HEK293 (cell line): ENCODE results near the gene LAMA4.
A peak's percentile ranks its signal among the peaks of the same experiment; 100 is the strongest.

ENCODE experiments used
- CTCF ChIA-PET: fragments of 350-600 bp; formaldehyde crosslinking; extraction: SDS; loops from one replicate; lab custom pipeline; 2021; ENCODE audit warnings: antibody characterized with exemption; lab: Yijun Ruan, JAX
- POLR2A ChIA-PET: fragments of 300-600 bp; formaldehyde crosslinking; extraction: SDS; loops from one replicate; lab custom pipeline; 2020; ENCODE audit warnings: antibody characterized with exemption, inconsistent platforms; lab: Yijun Ruan, JAX
- H3K27ac ChIP-seq: fragments of 200-500 bp; sonication (Bioruptor generic); 2 replicates; pipeline ENCODE4 v1.5.1; 2014; ENCODE audit warnings: low read depth, low read length, control low read depth, inconsistent platforms; ENCODE audit errors: extremely low read depth
- H3K36me3 ChIP-seq, 2 experiments: fragments of 200-500 bp in 1 of 2; sonication (Bioruptor generic) in 1 of 2; 1 replicate in 1 of 2; 2 replicates in 1 of 2; pipeline ENCODE4 v1.5.1; 2014 to 2017; ENCODE audit warnings: inconsistent platforms in 2 of 2, low read length in 2 of 2; ENCODE audit not compliant: control insufficient read depth in 2 of 2, insufficient read depth in 1 of 2
- H3K4me1 ChIP-seq: fragments of 200-500 bp; sonication (Bioruptor generic); 2 replicates; pipeline ENCODE4 v1.5.1; 2014; ENCODE audit warnings: mild to moderate bottlenecking, low read length, inconsistent platforms; ENCODE audit not compliant: control insufficient read depth, insufficient read depth
- H3K4me3 ChIP-seq: 2 replicates; pipeline ENCODE4 v1.5.1; 2011; ENCODE audit warnings: low read depth, mild to moderate bottlenecking, control low read depth, low read length, moderate library complexity
- H3K9me3 ChIP-seq: fragments of 200-500 bp; sonication (Bioruptor generic); 2 replicates; pipeline ENCODE4 v1.5.1; 2014; ENCODE audit warnings: low read depth, low read length, inconsistent platforms; ENCODE audit not compliant: control insufficient read depth, insufficient read depth
- GLI2 ChIP-seq: fragments of 450-650 bp; formaldehyde crosslinking; IDR thresholded peaks from 2 replicates; pipeline ENCODE4; 2017; ENCODE audit warnings: missing biosample characterization, missing genetic modification characterization, low read depth, borderline replicate concordance
- MZF1 ChIP-seq: fragments of 450-650 bp; formaldehyde crosslinking; IDR thresholded peaks from 2 replicates; pipeline ENCODE4 v1.5.1; 2017; ENCODE audit warnings: missing biosample characterization, missing genetic modification characterization, borderline replicate concordance
- SCRT2 ChIP-seq: fragments of 450-650 bp; formaldehyde crosslinking; IDR thresholded peaks from 2 replicates; pipeline ENCODE4 v1.5.1; 2016; ENCODE audit warnings: missing biosample characterization, missing genetic modification characterization
- YY1 ChIP-seq: fragments of 450-650 bp; formaldehyde crosslinking; IDR thresholded peaks from 2 replicates; pipeline ENCODE4 v1.5.1; 2018; ENCODE audit warnings: missing biosample characterization, missing genetic modification characterization
- ZBTB8A ChIP-seq: fragments of 450-650 bp; formaldehyde crosslinking; IDR thresholded peaks from 2 replicates; pipeline ENCODE4 v1.5.1; 2016; ENCODE audit warnings: missing biosample characterization, missing genetic modification characterization
- ZNF112 ChIP-seq: fragments of 450-650 bp; formaldehyde crosslinking; IDR thresholded peaks from 2 replicates; pipeline ENCODE4 v1.5.0; 2017; ENCODE audit warnings: missing biosample characterization, missing genetic modification characterization
- ZNF2 ChIP-seq: fragments of 450-650 bp; formaldehyde crosslinking; IDR thresholded peaks from 2 replicates; pipeline ENCODE4 v1.5.1; 2016; ENCODE audit warnings: missing biosample characterization, missing genetic modification characterization
- ZNF24 ChIP-seq: fragments of 450-650 bp; formaldehyde crosslinking; IDR thresholded peaks from 2 replicates; pipeline ENCODE4 v1.5.1; 2016; ENCODE audit warnings: missing biosample characterization, missing genetic modification characterization
- ZNF311 ChIP-seq: fragments of 450-650 bp; formaldehyde crosslinking; IDR thresholded peaks from 2 replicates; pipeline ENCODE4 v1.5.1; 2017; ENCODE audit warnings: missing biosample characterization, missing genetic modification characterization, borderline replicate concordance
- ZNF423 ChIP-seq: fragments of 450-650 bp; formaldehyde crosslinking; IDR thresholded peaks from 2 replicates; pipeline ENCODE4 v1.5.1; 2016; ENCODE audit warnings: missing biosample characterization, missing genetic modification characterization
- ZNF426 ChIP-seq: fragments of 450-650 bp; formaldehyde crosslinking; IDR thresholded peaks from 2 replicates; pipeline ENCODE4 v1.5.1; 2017; ENCODE audit warnings: missing biosample characterization, missing genetic modification characterization, mild to moderate bottlenecking, inconsistent platforms, moderate library complexity
- ZNF544 ChIP-seq: fragments of 450-650 bp; formaldehyde crosslinking; IDR thresholded peaks from 2 replicates; pipeline ENCODE4 v1.5.0; 2017; ENCODE audit warnings: missing biosample characterization, missing genetic modification characterization
- ZNF560 ChIP-seq: fragments of 450-650 bp; formaldehyde crosslinking; IDR thresholded peaks from 2 replicates; pipeline ENCODE4 v1.5.1; 2017; ENCODE audit warnings: missing biosample characterization, missing genetic modification characterization, borderline replicate concordance
- ZNF596 ChIP-seq: fragments of 450-650 bp; IDR thresholded peaks from 2 replicates; pipeline ENCODE4 v1.5.0; 2018; ENCODE audit warnings: missing biosample characterization, mild to moderate bottlenecking, missing genetic modification characterization, moderate library complexity
- ZNF654 ChIP-seq: fragments of 450-650 bp; formaldehyde crosslinking; IDR thresholded peaks from 2 replicates; pipeline ENCODE4 v1.5.1; 2016; ENCODE audit warnings: low read depth, missing biosample characterization, missing genetic modification characterization
- ZNF660 ChIP-seq: fragments of 450-650 bp; IDR thresholded peaks from 2 replicates; pipeline ENCODE4 v1.5.1; 2018; ENCODE audit warnings: missing biosample characterization, mild to moderate bottlenecking, missing genetic modification characterization
- ZSCAN30 ChIP-seq: fragments of 450-650 bp; IDR thresholded peaks from 2 replicates; pipeline ENCODE4 v1.5.1; 2018; ENCODE audit warnings: missing biosample characterization, mild to moderate bottlenecking, missing genetic modification characterization, moderate library complexity
- TF ChIP-seq, protein P1 (sequence below): fragments of 450-650 bp; formaldehyde crosslinking; IDR thresholded peaks from 2 replicates; pipeline ENCODE4 v1.5.1; 2016; ENCODE audit warnings: missing biosample characterization, missing genetic modification characterization
- TF ChIP-seq, protein P2 (sequence below): fragments of 450-650 bp; formaldehyde crosslinking; IDR thresholded peaks from 2 replicates; pipeline ENCODE4 v1.5.1; 2016; ENCODE audit warnings: missing biosample characterization, missing genetic modification characterization
- TF ChIP-seq, protein P3 (sequence below): fragments of 450-650 bp; formaldehyde crosslinking; IDR thresholded peaks from 2 replicates; pipeline ENCODE4 v1.5.1; 2016; ENCODE audit warnings: missing biosample characterization, missing genetic modification characterization

The LAMA4 gene

DNA sequence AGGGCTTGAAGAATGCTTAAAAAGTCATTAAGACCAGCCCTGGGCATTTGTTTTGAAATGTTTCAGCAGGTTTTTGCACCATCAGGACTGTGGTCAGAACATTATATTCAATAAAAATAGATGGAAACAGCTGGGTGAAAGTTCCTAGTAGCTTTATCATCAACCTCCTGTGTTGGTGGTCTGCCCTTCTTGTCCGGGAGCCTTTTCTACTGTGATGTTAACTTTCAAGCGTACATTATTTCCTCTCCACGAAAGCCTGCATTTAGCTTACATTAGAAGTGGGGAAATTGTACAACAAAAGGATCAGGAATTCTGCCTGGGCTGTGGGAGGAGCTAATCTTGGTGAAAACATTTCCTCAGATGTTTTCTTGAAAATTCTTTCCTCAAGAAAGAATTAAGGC is 71.1 kb downstream of the LAMA4 start (continued):
- TF ChIP-seq, protein P1, sequence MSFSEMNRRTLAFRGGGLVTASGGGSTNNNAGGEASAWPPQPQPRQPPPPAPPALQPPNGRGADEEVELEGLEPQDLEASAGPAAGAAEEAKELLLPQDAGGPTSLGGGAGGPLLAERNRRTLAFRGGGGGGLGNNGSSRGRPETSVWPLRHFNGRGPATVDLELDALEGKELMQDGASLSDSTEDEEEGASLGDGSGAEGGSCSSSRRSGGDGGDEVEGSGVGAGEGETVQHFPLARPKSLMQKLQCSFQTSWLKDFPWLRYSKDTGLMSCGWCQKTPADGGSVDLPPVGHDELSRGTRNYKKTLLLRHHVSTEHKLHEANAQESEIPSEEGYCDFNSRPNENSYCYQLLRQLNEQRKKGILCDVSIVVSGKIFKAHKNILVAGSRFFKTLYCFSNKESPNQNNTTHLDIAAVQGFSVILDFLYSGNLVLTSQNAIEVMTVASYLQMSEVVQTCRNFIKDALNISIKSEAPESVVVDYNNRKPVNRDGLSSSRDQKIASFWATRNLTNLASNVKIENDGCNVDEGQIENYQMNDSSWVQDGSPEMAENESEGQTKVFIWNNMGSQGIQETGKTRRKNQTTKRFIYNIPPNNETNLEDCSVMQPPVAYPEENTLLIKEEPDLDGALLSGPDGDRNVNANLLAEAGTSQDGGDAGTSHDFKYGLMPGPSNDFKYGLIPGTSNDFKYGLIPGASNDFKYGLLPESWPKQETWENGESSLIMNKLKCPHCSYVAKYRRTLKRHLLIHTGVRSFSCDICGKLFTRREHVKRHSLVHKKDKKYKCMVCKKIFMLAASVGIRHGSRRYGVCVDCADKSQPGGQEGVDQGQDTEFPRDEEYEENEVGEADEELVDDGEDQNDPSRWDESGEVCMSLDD (tag by site-specific recombination): no peak
- TF ChIP-seq MZF1 (no peak), ZNF560 (tag by site-specific recombination) (no peak), SCRT2 (tag by site-specific recombination) (no peak), ZNF423 (tag by site-specific recombination) (no peak), ZNF2 (tag by site-specific recombination) (no peak), ZNF426 (no peak)

DNA sequence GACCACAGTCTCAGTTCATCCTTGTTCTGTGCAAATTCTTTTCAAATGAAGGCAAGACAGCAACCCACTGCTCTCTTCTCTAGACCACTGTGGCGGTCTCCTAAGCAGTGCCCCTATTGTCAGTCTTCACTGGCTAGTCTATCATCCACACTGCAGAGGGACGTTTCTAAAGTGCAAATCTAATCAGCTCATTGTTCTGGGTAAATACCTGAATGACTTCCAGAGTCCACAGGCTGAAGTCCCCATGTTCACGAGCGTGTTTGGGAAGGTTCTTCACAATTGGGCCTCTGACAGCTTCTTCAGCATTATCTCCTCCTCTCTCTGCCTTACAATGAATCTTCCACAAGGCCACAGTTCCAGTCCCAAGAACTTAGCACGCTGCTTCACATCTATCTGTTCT is 73.2 kb downstream of the LAMA4 start:
- peaks cover 9% of the 10 kb centered on the region for H3K4me1 ChIP-seq
- no peak overlapping the region for H3K4me3 ChIP-seq
- CTCF ChIA-PET: interaction anchor here (0.5 to 6.8 kb wide), 35 partner anchors 7 to 1976 kb away, joined by 3 to 160 read pairs (median 9); partner anchors contain the start of genes FAM229B, LAMA4 and TUBE1
- no peaks in the 10 kb centered on the region for H3K36me3 ChIP-seq
- TF ChIP-seq ZNF544: no peak
- no peak for TF ChIP-seq ZNF24 (tag by site-specific recombination)
- TF ChIP-seq, protein P2, sequence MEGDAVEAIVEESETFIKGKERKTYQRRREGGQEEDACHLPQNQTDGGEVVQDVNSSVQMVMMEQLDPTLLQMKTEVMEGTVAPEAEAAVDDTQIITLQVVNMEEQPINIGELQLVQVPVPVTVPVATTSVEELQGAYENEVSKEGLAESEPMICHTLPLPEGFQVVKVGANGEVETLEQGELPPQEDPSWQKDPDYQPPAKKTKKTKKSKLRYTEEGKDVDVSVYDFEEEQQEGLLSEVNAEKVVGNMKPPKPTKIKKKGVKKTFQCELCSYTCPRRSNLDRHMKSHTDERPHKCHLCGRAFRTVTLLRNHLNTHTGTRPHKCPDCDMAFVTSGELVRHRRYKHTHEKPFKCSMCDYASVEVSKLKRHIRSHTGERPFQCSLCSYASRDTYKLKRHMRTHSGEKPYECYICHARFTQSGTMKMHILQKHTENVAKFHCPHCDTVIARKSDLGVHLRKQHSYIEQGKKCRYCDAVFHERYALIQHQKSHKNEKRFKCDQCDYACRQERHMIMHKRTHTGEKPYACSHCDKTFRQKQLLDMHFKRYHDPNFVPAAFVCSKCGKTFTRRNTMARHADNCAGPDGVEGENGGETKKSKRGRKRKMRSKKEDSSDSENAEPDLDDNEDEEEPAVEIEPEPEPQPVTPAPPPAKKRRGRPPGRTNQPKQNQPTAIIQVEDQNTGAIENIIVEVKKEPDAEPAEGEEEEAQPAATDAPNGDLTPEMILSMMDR (tag by site-specific recombination): no peak
- TF ChIP-seq ZNF311 (tag by site-specific recombination): no peak
- TF ChIP-seq ZBTB8A (tag by site-specific recombination): no peak
- TF ChIP-seq ZNF112 (tag by site-specific recombination): no peak
- TF ChIP-seq ZNF596 (tag by site-specific recombination): no peak
- TF ChIP-seq, all 188 proteins: peak for 0
- H3K27ac ChIP-seq: no peak overlapping the region
- POLR2A ChIA-PET: interaction anchor here (1.0 kb wide), 1 partner anchor 94 kb away, joined by 3 read pairs; the partner anchor contains the start of gene TUBE1
- H3K9me3 ChIP-seq: no peaks in the 10 kb centered on the region

DNA sequence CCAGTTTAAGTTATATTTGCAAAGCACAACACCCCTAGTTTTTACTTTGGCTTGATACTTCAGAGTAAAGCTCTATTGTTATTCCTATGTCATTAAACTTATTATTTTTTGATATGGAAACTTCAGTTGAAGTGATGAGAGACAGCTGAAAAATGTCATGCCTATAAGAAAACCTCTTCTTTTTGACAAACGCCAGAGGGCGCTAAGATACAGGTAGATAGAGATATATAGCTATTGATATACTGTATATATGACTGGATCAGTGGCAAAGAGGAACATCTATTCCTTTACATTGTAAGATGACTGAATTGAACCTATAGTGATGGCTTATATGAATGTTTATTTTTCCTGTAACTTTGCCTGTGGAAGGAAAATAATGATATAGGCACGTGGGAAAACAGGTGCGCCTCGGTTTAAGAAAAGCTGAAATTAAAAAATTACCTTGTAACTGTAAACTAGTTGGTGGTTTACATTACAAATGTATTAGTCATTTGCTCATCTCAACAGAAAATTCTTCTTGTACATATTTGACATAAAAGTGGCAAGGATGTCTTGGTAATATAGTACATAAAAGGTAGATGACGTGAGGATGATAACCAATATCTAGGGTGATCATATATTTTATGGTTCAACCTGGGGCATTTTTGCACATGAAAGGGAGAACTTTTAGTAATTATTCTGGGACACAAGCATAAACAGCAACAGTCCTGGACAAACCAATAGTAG is 74.1 kb downstream of the LAMA4 start:
- peaks cover 9% of the 10 kb centered on the region for H3K4me1 ChIP-seq
- ChIA-PET CTCF (interaction anchor here (0.5 to 6.8 kb wide), 65 partner anchors 8 to 950 kb away, joined by 3 to 160 read pairs (median 5); partner anchors contain the start of genes FAM229B, LAMA4 and TUBE1), POLR2A (interaction anchor here (1.0 to 1.1 kb wide), 2 partner anchors 74 to 93 kb away, joined by 3 to 5 read pairs; partner anchors contain the start of genes LAMA4 and TUBE1)
- no peak overlapping the region for H3K27ac ChIP-seq
- TF ChIP-seq YY1 (no peak), ZSCAN30 (peak; percentile 72), ZNF654 (peak; percentile 75), ZNF660 (tag by site-specific recombination) (peak; percentile 78), GLI2 (no peak)
- TF ChIP-seq, protein P3, sequence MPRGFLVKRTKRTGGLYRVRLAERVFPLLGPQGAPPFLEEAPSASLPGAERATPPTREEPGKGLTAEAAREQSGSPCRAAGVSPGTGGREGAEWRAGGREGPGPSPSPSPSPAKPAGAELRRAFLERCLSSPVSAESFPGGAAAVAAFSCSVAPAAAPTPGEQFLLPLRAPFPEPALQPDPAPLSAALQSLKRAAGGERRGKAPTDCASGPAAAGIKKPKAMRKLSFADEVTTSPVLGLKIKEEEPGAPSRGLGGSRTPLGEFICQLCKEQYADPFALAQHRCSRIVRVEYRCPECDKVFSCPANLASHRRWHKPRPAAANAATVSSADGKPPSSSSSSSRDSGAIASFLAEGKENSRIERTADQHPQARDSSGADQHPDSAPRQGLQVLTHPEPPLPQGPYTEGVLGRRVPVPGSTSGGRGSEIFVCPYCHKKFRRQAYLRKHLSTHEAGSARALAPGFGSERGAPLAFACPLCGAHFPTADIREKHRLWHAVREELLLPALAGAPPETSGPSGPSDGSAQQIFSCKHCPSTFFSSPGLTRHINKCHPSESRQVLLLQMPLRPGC (tag by site-specific recombination): no peak
- TF ChIP-seq, protein P2 (tag by site-specific recombination): peak; percentile 54; the same call in 1 of the 2 replicates
- no peaks in the 10 kb centered on the region for H3K36me3 ChIP-seq
- H3K9me3 ChIP-seq: no peaks in the 10 kb centered on the region
- H3K4me3 ChIP-seq: no peak overlapping the region
